BLaER1 (cell line): ENCODE data around the gene RAB11FIP4.

Experiments
- H3K27ac ChIP-seq: shearing (Covaris generic); formaldehyde crosslinking; 2 replicates; pipeline ENCODE4 v1.8.1; 2022
- H3K27me3 ChIP-seq: shearing (Covaris generic); formaldehyde crosslinking; 2 replicates; pipeline ENCODE4 v1.8.1; 2022
- H3K36me3 ChIP-seq: shearing (Covaris generic); formaldehyde crosslinking; 2 replicates; pipeline ENCODE4 v1.8.1; 2022
- H3K4me1 ChIP-seq: shearing (Covaris generic); formaldehyde crosslinking; 2 replicates; pipeline ENCODE4 v1.8.1; 2022
- H3K4me2 ChIP-seq: shearing (Covaris generic); formaldehyde crosslinking; 2 replicates; pipeline ENCODE4 v1.8.1; 2022
- H3K4me3 ChIP-seq: shearing (Covaris generic); formaldehyde crosslinking; 2 replicates; pipeline ENCODE4 v1.8.1; 2022
- H3K9ac ChIP-seq: shearing (Covaris generic); formaldehyde crosslinking; 2 replicates; pipeline ENCODE4 v1.8.1; 2022
- H3K9me3 ChIP-seq: shearing (Covaris generic); formaldehyde crosslinking; 2 replicates; pipeline ENCODE4 v1.8.1; 2022
- H4K20me1 ChIP-seq: shearing (Covaris generic); formaldehyde crosslinking; 2 replicates; pipeline ENCODE4 v1.8.1; 2022
- Cebpa-rat ChIP-seq: shearing (Covaris generic); IDR thresholded peaks from 2 replicates; pipeline ENCODE4 v1.8.1; 2022

Gene RAB11FIP4

GRCh38 chr17:31470592-31470991 is 79.1 kb downstream of the RAB11FIP4 start:
- Histone ChIP-seq H3K36me3 (no peaks in the 10 kb centered on the region), H3K4me1 (peaks cover 49% of the 10 kb centered on the region), H3K27me3 (no peaks in the 10 kb centered on the region), H3K27ac (no peak overlapping the region), H3K9ac (no peak overlapping the region), H3K4me3 (no peak overlapping the region), H3K4me2 (no peak overlapping the region), H4K20me1 (no peaks in the 10 kb centered on the region), H3K9me3 (no peaks in the 10 kb centered on the region)
- TF ChIP-seq Cebpa-rat: no peak

DNA sequence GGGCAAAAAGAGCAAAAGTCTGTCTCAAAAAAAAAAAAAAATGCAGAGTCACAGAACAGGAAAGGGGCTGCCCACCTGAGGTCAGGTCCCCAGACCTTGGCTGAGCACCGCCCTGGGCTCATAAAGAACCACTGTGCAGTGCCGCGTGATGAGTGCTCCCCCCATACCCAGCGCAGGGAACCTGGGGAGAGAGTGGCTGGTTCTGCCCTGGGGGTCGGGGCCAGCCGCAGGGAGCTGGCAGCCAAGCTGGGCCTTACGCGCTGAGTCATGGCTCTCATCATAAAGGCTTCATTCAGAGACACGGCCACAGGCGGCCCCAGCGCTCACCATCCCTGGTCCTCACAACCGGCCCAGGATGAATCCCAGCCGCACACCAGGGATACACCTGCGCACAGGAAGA is 80.7 kb downstream of the RAB11FIP4 start:
- H3K4me1 ChIP-seq: peaks cover 51% of the 10 kb centered on the region
- no peaks in the 10 kb centered on the region for H3K27me3 ChIP-seq
- no peak overlapping the region for H3K27ac ChIP-seq
- H3K9me3 ChIP-seq: no peaks in the 10 kb centered on the region
- H3K36me3 ChIP-seq: no peaks in the 10 kb centered on the region
- H3K4me2 ChIP-seq: no peak overlapping the region
- H4K20me1 ChIP-seq: no peaks in the 10 kb centered on the region
- H3K9ac ChIP-seq: no peak overlapping the region
- no peak for TF ChIP-seq Cebpa-rat
- no peak overlapping the region for H3K4me3 ChIP-seq

DNA sequence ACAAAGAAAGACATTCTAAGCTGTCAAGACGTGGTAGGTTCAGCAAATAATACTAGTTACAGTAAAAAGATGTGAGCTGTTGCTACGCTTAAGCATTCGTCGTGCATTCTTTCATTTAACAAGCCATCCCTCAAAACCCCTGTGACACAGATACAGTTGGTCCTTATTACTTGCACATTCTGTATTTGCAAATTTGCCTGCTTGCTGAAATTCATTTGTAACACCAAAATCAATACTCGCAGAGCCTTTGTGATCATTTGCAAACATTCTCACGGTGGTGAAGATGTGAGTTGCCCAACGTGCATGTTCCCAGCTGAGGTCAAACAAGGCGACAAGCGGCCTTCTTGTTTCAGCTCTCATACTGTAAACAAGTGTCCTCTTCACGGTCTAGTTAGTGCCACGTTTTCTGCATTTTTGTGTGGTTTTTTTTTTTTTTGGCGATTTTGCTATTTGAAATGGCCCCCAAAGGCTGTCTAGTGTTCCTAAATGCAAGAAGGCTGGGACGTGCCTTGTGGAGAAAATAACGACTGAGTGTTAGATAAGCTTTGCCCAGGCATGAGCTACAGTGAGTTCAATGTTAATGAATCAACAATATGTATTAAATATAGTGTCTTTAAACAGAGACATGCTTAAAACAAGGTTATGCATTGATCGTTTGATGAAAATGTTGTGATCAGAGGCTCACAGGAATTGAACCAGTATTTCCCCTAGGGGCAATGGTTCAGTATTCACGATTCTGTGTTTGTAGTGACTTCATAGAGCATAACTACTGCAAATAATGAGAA is 84.1 kb downstream of the RAB11FIP4 start:
- no peak for TF ChIP-seq Cebpa-rat
- H3K4me3 ChIP-seq: no peak overlapping the region

DNA sequence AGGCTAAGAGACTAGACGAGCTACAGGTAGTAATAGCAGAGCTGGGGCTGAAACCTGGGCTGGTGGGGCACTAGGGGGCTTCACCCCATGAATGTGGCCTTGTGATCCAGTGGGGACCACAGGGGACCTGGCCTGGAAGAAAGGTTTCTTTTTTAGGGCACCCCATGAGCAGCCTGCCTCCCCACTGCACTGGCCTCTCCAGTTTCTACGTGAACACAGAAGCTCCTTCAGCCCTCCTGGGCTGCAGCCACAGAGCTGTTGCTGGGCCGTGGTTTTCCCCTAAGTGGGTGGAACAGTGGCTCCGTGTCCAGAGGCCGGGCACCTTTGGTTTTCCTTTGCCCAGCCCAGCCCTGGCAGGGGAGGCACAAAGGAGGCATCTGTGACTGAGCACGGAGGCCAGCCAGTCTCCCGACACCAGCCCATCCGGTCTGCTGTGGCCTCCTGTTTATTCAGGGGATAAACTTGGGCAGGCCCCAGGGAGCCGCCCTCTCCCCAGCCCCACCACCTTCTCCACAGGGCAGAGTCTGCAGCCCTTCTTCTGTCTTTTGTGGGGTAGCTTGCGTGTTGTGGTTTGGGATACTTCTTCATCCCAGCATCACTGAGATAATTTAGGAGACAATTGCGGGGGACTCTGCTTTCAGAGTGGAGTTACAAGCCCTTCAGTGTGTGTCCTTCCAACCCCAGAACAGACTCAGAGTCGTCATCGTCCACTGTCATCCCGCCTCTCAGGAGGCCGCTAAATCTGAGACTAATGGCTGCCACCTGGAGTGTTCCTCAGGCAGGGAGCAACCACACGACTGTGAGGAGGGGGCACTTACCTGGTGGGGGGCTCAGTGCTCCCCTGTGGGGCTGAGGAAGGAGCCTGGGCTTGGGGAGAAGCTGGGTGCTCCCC is 85.3 kb downstream of the RAB11FIP4 start:
- H3K4me3 ChIP-seq: no peak overlapping the region
- peak overlapping the region; percentile 71 for H3K4me2 ChIP-seq
- no peak overlapping the region; the same call in 1 of the 2 replicates for H3K9ac ChIP-seq
- TF ChIP-seq Cebpa-rat: no peak
- H3K27me3 ChIP-seq: no peaks in the 10 kb centered on the region
- peaks cover 42% of the 10 kb centered on the region for H3K4me1 ChIP-seq
- H3K27ac ChIP-seq: peak overlapping the region; percentile 62
- H3K9me3 ChIP-seq: no peaks in the 10 kb centered on the region
- H4K20me1 ChIP-seq: no peaks in the 10 kb centered on the region
- no peaks in the 10 kb centered on the region for H3K36me3 ChIP-seq

More for the DNA sequence above, 84.1 kb downstream of the RAB11FIP4 start:
- Histone ChIP-seq H3K36me3 (no peaks in the 10 kb centered on the region), H3K9me3 (no peaks in the 10 kb centered on the region), H3K4me1 (peaks cover 42% of the 10 kb centered on the region), H3K27ac (peak overlapping the region; percentile 62), H3K9ac (no peak overlapping the region), H4K20me1 (no peaks in the 10 kb centered on the region), H3K27me3 (no peaks in the 10 kb centered on the region), H3K4me2 (peak overlapping the region; percentile 71)

DNA sequence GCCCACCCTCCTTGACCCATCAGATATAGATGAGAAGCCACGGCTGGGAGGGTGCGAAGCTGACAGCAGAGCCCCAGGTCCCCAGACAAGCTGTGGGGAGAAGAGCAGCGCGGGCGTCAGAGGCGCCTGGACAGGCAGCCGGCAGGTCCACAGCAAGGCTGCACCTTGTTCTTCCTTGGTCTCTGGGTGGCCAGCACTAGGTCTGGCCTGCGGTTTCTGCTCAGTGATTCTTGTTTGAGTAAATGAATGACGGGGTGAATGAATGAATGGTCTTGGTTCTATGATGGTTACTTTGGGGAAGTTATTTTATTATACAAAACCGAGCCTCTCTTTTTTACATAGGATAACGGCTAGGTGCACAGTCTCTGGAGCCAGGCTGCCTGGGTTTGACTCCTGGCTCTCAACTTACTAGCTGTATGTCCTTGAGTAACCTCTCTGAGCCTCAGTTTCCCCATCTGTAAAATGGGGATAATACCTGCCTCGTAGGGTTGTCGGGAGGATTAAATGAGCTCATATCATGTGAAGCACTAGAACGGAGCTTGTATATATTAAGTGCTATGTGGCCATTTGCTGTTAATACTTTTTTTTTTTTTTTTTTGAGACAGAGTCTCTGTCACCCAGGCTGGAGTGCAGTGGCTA is 86.1 kb downstream of the RAB11FIP4 start:
- Histone ChIP-seq H3K27ac (no peak overlapping the region), H3K4me2 (peak overlapping the region; percentile 71), H3K9ac (no peak overlapping the region), H3K4me3 (no peak overlapping the region), H3K27me3 (no peaks in the 10 kb centered on the region), H3K36me3 (no peaks in the 10 kb centered on the region), H3K9me3 (no peaks in the 10 kb centered on the region), H3K4me1 (peaks cover 42% of the 10 kb centered on the region), H4K20me1 (no peaks in the 10 kb centered on the region)
- TF ChIP-seq Cebpa-rat: no peak

GRCh38 chr17:31479062-31479408 is 87.6 kb downstream of the RAB11FIP4 start:
- Histone ChIP-seq H3K4me2 (no peak overlapping the region), H3K4me3 (no peak overlapping the region), H3K27me3 (no peaks in the 10 kb centered on the region), H3K9me3 (no peaks in the 10 kb centered on the region), H3K4me1 (peaks cover 36% of the 10 kb centered on the region), H3K36me3 (no peaks in the 10 kb centered on the region), H3K9ac (no peak overlapping the region), H4K20me1 (no peaks in the 10 kb centered on the region), H3K27ac (no peak overlapping the region)
- no peak for TF ChIP-seq Cebpa-rat

DNA sequence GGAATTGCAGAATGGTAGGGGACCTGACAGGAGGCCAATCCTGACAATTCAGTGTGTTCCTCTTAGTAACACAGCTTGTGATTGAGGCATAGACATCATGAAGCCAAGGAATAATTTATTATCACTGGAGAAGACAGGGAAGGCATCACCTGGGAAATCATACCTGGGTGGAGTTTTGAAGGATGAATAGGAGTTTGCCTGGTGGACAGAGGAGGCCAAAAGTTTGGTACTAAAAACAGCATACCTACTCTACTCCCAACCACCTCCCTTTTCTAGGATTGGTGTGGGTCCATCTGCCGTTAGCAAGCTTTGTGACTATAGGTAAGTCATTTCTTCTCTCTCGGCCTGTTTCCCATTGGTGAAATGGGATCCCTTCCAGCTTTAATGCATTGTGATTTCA is 88.0 kb downstream of the RAB11FIP4 start:
- no peaks in the 10 kb centered on the region for H4K20me1 ChIP-seq
- no peaks in the 10 kb centered on the region for H3K9me3 ChIP-seq
- peaks cover 31% of the 10 kb centered on the region for H3K4me1 ChIP-seq
- no peak overlapping the region for H3K9ac ChIP-seq
- no peaks in the 10 kb centered on the region for H3K36me3 ChIP-seq
- no peaks in the 10 kb centered on the region for H3K27me3 ChIP-seq
- no peak overlapping the region for H3K4me3 ChIP-seq
- H3K4me2 ChIP-seq: no peak overlapping the region
- TF ChIP-seq Cebpa-rat: no peak
- no peak overlapping the region for H3K27ac ChIP-seq

DNA sequence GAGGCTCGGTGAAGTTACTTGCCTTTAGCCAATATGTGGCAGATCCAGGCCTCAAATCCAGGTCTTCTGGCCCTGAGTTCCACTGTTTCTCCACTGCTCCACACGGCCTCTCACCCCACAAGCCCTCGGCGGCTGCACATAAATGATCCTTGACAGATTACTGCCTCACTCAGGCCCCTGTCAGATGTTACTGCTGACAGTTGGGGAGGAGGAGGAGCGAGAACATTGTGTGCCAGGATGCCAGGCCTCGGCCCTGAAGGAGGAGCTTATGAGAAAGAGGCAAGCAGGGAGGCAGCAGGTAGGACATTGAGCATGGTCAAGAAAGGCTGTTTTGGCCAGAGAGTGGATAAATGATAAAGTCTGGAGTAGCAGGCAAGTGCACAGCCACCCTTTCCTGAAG is 88.6 kb downstream of the RAB11FIP4 start:
- no peak overlapping the region for H3K4me2 ChIP-seq
- H3K27ac ChIP-seq: no peak overlapping the region
- H3K9ac ChIP-seq: no peak overlapping the region
- H3K9me3 ChIP-seq: no peaks in the 10 kb centered on the region
- H3K27me3 ChIP-seq: no peaks in the 10 kb centered on the region
- no peak overlapping the region for H3K4me3 ChIP-seq
- H4K20me1 ChIP-seq: no peaks in the 10 kb centered on the region
- no peak for TF ChIP-seq Cebpa-rat
- peaks cover 26% of the 10 kb centered on the region for H3K4me1 ChIP-seq
- H3K36me3 ChIP-seq: no peaks in the 10 kb centered on the region

DNA sequence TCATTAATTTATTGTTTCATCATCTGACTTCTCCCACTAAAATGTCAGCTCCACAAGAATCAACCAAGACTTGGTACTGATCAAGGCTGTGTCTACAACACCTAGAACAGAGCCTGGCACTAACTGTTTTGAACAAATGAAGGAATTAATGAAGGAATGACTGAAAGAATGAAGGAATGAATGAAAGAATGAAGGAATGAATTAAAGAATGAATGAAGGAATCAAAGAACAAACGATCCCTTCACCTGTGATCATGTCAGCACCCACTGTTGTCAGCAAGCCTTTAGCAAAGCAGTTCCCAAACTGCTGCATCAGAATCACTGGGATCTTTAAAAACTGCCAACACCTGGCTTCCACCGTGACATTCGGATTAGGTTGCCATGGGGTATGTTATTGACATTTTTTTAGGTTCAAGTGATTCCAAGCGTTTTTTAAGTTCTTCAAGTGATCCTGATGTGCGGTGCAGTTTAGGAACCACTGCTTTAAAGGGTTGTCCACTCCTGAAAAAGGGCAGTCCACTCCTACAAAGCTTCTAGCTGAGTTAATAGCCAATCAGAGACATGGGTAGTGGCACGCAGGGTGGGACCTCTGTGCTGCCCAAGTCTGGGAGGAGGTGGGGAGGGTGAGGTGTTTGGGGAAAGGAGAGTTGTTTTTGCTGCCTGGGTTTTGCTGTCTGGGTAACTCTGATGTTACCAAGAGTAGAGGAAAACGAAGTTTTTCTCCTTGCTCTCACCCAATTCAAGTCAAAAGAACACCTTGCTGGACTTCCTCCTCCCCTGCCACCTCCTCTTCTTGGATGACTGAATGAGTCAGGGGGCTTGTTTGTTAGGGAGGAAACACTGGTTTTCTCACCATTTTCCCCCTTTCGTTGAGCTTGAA is 89.7 kb downstream of the RAB11FIP4 start:
- TF ChIP-seq Cebpa-rat: no peak
- Histone ChIP-seq H3K4me3 (no peak overlapping the region), H4K20me1 (no peaks in the 10 kb centered on the region), H3K27me3 (no peaks in the 10 kb centered on the region), H3K9me3 (no peaks in the 10 kb centered on the region), H3K4me1 (peaks cover 15% of the 10 kb centered on the region), H3K9ac (no peak overlapping the region), H3K36me3 (no peaks in the 10 kb centered on the region), H3K27ac (no peak overlapping the region), H3K4me2 (no peak overlapping the region)
